Breast epithelium (tissue), 3 donors: ENCODE data around the gene CEP85L.

Experiments used
- POLR2A ChIP-seq: fragments of 450-650 bp; IDR thresholded peaks from one replicate; pipeline ENCODE4 v1.6.1; 2016; ENCODE audit warnings: antibody characterized with exemption, mild to moderate bottlenecking, moderate library complexity
- TF ChIP-seq, protein P1 (sequence below), 3 donors: fragments of 450-650 bp; IDR thresholded peaks; one replicate each; pipeline ENCODE4 v1.5.1; 2016 to 2017; ENCODE audit warnings: antibody characterized with exemption in 3 of 3, mild to moderate bottlenecking in 3 of 3, moderate library complexity in 3 of 3

DNA sequence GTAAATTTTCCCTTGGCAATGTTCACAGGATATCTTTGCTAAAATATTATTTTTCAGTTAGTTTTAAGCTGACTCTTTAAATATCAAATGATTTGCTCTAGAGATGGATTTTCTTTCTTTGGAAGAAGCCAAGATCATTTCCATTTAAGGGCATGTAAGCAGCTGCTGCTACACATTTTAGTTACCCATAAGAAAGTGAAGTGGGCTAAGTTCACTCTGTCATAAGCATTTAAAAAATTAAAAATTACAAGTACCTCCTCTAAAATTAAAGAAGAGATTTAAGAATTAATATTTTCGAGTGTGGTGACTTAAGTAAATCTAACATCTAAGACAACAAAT, 104.5 kb downstream of the CEP85L start:
- TF ChIP-seq POLR2A: no peak
- TF ChIP-seq, protein P1, sequence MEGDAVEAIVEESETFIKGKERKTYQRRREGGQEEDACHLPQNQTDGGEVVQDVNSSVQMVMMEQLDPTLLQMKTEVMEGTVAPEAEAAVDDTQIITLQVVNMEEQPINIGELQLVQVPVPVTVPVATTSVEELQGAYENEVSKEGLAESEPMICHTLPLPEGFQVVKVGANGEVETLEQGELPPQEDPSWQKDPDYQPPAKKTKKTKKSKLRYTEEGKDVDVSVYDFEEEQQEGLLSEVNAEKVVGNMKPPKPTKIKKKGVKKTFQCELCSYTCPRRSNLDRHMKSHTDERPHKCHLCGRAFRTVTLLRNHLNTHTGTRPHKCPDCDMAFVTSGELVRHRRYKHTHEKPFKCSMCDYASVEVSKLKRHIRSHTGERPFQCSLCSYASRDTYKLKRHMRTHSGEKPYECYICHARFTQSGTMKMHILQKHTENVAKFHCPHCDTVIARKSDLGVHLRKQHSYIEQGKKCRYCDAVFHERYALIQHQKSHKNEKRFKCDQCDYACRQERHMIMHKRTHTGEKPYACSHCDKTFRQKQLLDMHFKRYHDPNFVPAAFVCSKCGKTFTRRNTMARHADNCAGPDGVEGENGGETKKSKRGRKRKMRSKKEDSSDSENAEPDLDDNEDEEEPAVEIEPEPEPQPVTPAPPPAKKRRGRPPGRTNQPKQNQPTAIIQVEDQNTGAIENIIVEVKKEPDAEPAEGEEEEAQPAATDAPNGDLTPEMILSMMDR (IDR thresholded peaks at IDR 0.05): no peak
